Prostate gland (tissue), 2 donors: ENCODE data around the gene NHLH2. TPM values are rescaled to one million over a fixed set of nuclear protein-coding genes. Genes with fewer than 3 reads are reported as not detected.

Experiments
- DNase-seq: peaks from one replicate; pipeline ENCODE4 v3.0.0-alpha.2; 2019; ENCODE audit warnings: low spot score
- H3K27ac ChIP-seq, 2 donors: fragments of 200-600 bp; sonication (generic); 2 replicates each; pipeline ENCODE4 v1.5.1; 2017 to 2019
- H3K27me3 ChIP-seq: fragments of 200-600 bp; sonication (generic); replicated peaks from 2 replicates; pipeline ENCODE4 v1.5.1; 2019; ENCODE audit not compliant: insufficient read depth
- H3K36me3 ChIP-seq, 2 donors: fragments of 200-600 bp; sonication (generic); 1 replicate in 1 of 2; 2 replicates in 1 of 2; pipeline versions ENCODE4 v1.5.1 to v1.8.1; 2017 to 2019
- H3K4me1 ChIP-seq: fragments of 200-600 bp; sonication (generic); replicated peaks from 2 replicates; pipeline ENCODE4 v1.5.1; 2019
- H3K4me3 ChIP-seq, 2 donors: fragments of 200-600 bp; sonication (generic); 2 replicates each; pipeline ENCODE4 v1.5.1; 2017 to 2019
- H3K9me3 ChIP-seq: fragments of 200-600 bp; sonication (generic); 2 replicates; pipeline ENCODE4 v1.5.1; 2017
- POLR2A ChIP-seq: fragments of 450-650 bp; IDR thresholded peaks from one replicate; pipeline ENCODE4 v1.6.1; 2016; ENCODE audit warnings: antibody characterized with exemption, mild to moderate bottlenecking
- POLR2AphosphoS5 ChIP-seq: sonication (generic); formaldehyde crosslinking; IDR thresholded peaks from one replicate; pipeline ENCODE4 v1.6.1; 2017; ENCODE audit warnings: antibody characterized with exemption
- WGBS: methylation state at CpG from one replicate; pipeline ENCODE4 v1.1.5; 2018; 5-methylcytosine and 5-hydroxymethylcytosine counted together
- intact Hi-C: fragments of 100-400 bp; cut with DNase I; formaldehyde crosslinking; loops from one replicate; pipeline ENCODE4 v1.14.2; 2022
- total RNA-seq, 2 donors: library from RNA; depleted of rRNA; stranded (reverse); fragments of >200 nt; gene quantifications; one replicate each; pipeline ENCODE4 v1.1.0, GENCODE V29; 2016
- TF ChIP-seq, protein P1 (sequence below), 4 experiments: fragments of 200-600 bp in 2 of 4; fragments of 450-650 bp in 2 of 4; sonication (generic) in 2 of 4; IDR thresholded peaks; 1 replicate in 3 of 4; 2 replicates in 1 of 4; pipeline ENCODE4 v1.5.1; 2016 to 2019; ENCODE audit warnings: antibody characterized with exemption in 4 of 4, mild to moderate bottlenecking in 2 of 4, moderate library complexity in 2 of 4

The NHLH2 gene
- total RNA-seq, 2 donors from 2014 or later: 0.74 TPM; not detected in 1

DNA sequence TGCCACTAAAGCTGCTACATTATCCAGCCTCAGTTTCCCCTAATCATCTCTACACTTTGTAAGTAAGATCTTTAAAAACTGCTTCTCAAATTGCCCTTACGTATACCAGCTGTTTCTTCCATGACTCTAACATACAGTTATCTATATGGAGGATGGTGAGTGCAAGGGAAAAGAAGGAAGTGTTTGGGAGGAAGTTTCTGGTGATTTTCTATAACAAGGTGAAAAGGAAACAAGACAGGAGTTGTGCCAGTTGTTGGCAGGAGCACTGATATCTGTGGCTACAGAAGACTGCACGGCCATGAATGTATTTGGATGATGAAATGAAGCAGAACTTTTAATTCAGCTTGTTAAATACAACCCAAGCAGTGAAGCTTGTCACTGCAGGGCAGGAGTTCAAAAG, 32.3 kb upstream of the NHLH2 start:
- TF ChIP-seq POLR2A (no peak), POLR2AphosphoS5 (no peak)
- TF ChIP-seq, protein P1, sequence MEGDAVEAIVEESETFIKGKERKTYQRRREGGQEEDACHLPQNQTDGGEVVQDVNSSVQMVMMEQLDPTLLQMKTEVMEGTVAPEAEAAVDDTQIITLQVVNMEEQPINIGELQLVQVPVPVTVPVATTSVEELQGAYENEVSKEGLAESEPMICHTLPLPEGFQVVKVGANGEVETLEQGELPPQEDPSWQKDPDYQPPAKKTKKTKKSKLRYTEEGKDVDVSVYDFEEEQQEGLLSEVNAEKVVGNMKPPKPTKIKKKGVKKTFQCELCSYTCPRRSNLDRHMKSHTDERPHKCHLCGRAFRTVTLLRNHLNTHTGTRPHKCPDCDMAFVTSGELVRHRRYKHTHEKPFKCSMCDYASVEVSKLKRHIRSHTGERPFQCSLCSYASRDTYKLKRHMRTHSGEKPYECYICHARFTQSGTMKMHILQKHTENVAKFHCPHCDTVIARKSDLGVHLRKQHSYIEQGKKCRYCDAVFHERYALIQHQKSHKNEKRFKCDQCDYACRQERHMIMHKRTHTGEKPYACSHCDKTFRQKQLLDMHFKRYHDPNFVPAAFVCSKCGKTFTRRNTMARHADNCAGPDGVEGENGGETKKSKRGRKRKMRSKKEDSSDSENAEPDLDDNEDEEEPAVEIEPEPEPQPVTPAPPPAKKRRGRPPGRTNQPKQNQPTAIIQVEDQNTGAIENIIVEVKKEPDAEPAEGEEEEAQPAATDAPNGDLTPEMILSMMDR (IDR thresholded peaks at IDR 0.05): no peak
- WGBS: 51% methylated on average over 2 of the region's 2 CpGs
- Histone ChIP-seq H3K9me3 (no peaks in the 10 kb centered on the region), H3K27ac (no peak overlapping the region), H3K4me3 (no peak overlapping the region), H3K4me1 (no peaks in the 10 kb centered on the region), H3K36me3 (no peaks in the 10 kb centered on the region), H3K27me3 (no peaks in the 10 kb centered on the region)
- DNase-seq: no peak
- intact Hi-C loops: no loop called here

DNA sequence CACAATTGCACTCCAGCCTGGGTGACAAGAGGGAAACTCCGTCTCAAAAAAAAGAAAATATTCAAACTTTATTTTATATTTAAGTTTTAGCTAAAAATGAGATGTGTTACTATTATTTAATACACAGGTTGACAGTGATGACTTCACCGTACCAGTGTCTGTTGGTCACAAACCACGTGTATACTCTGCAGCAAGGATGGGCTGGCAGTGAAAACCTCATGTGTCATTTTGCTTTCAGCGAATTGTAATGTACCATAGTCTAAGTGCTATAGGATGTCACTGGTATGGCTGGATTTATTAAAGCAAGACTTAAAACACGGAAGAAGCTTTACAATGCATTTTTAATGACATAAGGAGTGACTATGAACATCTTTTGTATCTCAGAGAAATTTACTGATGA, 28.1 kb upstream of the NHLH2 start:
- Histone ChIP-seq H3K4me1 (no peaks in the 10 kb centered on the region), H3K27me3 (no peaks in the 10 kb centered on the region), H3K4me3 (no peak overlapping the region), H3K27ac (no peak overlapping the region), H3K9me3 (no peaks in the 10 kb centered on the region), H3K36me3 (no peaks in the 10 kb centered on the region)
- TF ChIP-seq POLR2A (no peak), POLR2AphosphoS5 (no peak)
- TF ChIP-seq, protein P1 (IDR thresholded peaks at IDR 0.05): no peak
- 69% methylated on average over 5 of the region's 5 CpGs for WGBS
- DNase-seq: no peak
- intact Hi-C loops: no loop called here

DNA sequence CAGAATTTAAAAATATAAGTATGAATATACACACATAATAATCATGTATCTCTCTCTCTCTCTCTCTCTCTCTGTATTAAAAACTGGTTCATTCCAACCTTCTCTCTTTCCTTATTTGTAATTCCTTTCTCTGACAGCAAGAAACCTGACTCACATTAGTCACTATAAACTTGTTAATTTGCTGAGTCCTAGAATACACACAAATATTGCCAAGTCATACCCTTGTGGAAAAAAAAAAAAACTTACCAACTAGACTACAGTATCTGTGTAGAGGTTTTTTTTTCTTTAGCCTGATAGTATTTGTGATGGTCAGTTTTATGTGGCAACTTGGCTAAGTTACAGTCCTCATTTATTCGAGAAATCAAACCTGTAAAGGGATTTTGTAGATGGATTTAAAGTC, 26.3 kb upstream of the NHLH2 start:
- 29% methylated on average over 1 of the region's 1 CpG for WGBS
- Histone ChIP-seq H3K4me1 (no peaks in the 10 kb centered on the region), H3K36me3 (no peaks in the 10 kb centered on the region), H3K4me3 (no peak overlapping the region), H3K9me3 (no peaks in the 10 kb centered on the region), H3K27ac (no peak overlapping the region), H3K27me3 (no peaks in the 10 kb centered on the region)
- intact Hi-C loops: no loop called here
- DNase-seq: no peak
- TF ChIP-seq, protein P1 (IDR thresholded peaks at IDR 0.05): no peak
- no peak for TF ChIP-seq POLR2A
- TF ChIP-seq POLR2AphosphoS5: no peak

DNA sequence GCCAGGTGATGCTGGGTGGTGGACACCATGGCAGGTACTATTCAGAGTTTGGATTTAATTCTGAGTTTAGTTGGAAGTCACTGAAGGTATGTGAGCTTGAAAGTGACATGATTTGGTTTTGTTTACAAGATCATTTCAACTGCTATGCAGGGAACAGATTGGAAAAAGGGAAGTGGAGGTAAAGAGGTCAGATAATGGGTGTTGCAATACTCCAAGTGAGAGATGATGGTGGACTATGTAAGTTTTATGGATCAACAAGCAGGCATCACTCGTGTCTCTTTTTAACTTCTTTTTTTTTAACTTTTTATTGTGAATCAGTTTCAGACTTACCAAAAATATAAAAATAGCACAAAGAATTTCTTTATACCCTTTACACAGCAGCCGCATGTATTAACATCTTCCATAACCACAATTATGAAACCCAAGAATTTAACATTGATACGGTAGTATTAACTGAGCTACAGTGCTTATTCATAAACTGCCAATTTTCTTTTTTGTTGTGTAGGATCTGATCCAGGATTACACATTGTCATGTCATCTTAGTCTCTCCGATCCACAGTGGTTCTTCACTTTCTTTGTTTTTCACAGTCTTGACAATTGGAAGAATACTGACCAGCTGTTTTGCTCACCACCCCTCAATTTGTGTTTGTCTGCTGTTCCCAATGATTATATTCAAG, 24.9 kb upstream of the NHLH2 start:
- TF ChIP-seq, protein P1 (IDR thresholded peaks at IDR 0.05): no peak
- TF ChIP-seq POLR2A (no peak), POLR2AphosphoS5 (no peak)
- DNase-seq: no peak
- Histone ChIP-seq H3K4me3 (no peak overlapping the region), H3K36me3 (no peaks in the 10 kb centered on the region), H3K9me3 (no peaks in the 10 kb centered on the region), H3K27ac (no peak overlapping the region), H3K27me3 (no peaks in the 10 kb centered on the region), H3K4me1 (no peaks in the 10 kb centered on the region)
- intact Hi-C loops: no loop called here
- WGBS: 61% methylated on average over 4 of the region's 4 CpGs

DNA sequence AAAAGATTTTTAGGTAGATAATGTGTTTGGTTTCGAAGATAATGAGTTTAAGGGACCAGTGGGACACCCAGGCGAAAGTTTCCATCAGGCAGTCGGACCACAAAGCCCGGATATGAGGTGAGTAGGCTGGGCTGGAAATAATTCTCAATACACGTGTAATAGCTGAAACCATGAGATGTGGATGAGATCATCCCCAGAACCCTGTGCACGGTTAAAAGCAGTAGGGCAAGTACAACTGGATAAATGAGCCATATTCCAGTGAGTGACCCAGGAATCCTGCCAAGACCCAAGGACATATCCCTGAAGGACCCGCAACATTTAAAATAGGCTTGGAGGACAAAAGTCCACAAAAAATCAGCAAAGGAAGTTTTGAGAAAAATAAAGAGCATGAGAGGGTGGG, 21.5 kb upstream of the NHLH2 start:
- intact Hi-C loops: no loop called here
- H3K27me3 ChIP-seq: no peaks in the 10 kb centered on the region
- no peak for DNase-seq
- WGBS: 82% methylated on average over 7 of the region's 7 CpGs
- no peak for TF ChIP-seq POLR2A
- TF ChIP-seq POLR2AphosphoS5: no peak
- TF ChIP-seq, protein P1 (IDR thresholded peaks at IDR 0.05): no peak
- no peaks in the 10 kb centered on the region for H3K36me3 ChIP-seq
- no peak overlapping the region for H3K27ac ChIP-seq
- H3K9me3 ChIP-seq: no peaks in the 10 kb centered on the region
- no peak overlapping the region for H3K4me3 ChIP-seq
- H3K4me1 ChIP-seq: no peaks in the 10 kb centered on the region
